Measurements from ENCODE around the gene STRBP. TPM values are rescaled to one million over a fixed set of nuclear protein-coding genes. Genes with fewer than 3 reads are reported as not detected.

The STRBP gene
- total and polyA plus RNA-seq, 2 of the 8 experiments (the other 6 are each of a cell fraction or from before 2014, with no cell fraction given), result 29.7 to 105 TPM

DNA sequence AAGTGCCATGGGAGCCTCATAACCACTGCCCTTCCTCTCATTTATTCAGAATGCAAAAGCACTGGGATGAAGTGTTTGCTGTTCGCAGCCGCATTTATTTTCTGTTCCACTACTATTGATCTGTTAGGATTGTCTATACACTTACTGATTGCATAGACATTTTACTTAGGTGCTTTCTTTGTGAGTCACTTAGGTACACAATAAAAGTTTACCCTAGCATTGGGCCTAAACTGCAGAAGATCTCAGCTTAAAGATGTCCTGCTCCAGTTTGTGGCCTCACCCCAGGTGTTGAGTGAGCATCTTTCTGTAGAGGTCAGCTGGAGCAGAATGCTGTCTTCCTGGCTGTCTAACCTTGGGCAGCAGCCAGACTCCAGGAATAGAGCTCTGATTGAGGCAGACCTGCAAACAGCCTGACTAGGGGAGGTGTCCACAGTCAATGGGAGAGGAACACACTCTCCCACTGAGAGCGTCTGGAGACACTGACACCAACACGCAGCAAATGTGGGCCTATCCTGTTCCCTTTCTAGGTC lies 181.0 kb downstream of the STRBP start:
- Histone ChIP-seq H4K5ac (ENCODE audit: insufficient read length, low read depth, low read length) (no peak overlapping the region), H3K79me2 (ENCODE audit: control insufficient read depth in 1 of 2, insufficient read depth in 2 of 2, low read length in 2 of 2) (no peaks in the 10 kb centered on the region), H3K4me2 (ENCODE audit: insufficient read depth in 1 of 2, low read depth in 2 of 2, low read length in 2 of 2) (no peak overlapping the region), H2BK20ac (ENCODE audit: low read length) (no peak overlapping the region), H4K20me1 (replicated peaks in 1 of 2; ENCODE audit: control insufficient read depth in 1 of 2, insufficient read depth in 2 of 2, low read length in 2 of 2) (peaks cover 0 to 1% of the 10 kb centered on the region in 2 experiments), H2BK120ac (replicated peaks; ENCODE audit: low read depth, low read length) (no peak overlapping the region), H3K27me3 (replicated peaks in 1 of 4; ENCODE audit: control insufficient read depth in 3 of 4, extremely low read depth in 1 of 4, insufficient read depth in 3 of 4, low read length in 3 of 4) (no peaks in the 10 kb centered on the region), H2BK5ac (ENCODE audit: low read depth, low read length) (no peak overlapping the region), H3K36me3 (ENCODE audit: control insufficient read depth in 2 of 4, insufficient read depth in 4 of 4, low read length in 3 of 4) (peaks cover 7 to 39% (median 23%) of the 10 kb centered on the region in 4 experiments; a peak in 7 of 8 replicates), H3K18ac (ENCODE audit: extremely low read depth, low read length) (no peak overlapping the region), H4K8ac (ENCODE audit: extremely low read depth, insufficient read depth, low read length) (no peak overlapping the region), H2AFZ (ENCODE audit: low read length) (no peak overlapping the region), H3K79me1 (ENCODE audit: low read depth, low read length) (0 out of 2 replicates have a peak, but pooled peaks cover 2% of the 10 kb centered on the region), H3K56ac (replicated peaks; ENCODE audit: insufficient read length, low read depth, low read length) (no peak overlapping the region), H3K23me2 (ENCODE audit: low read depth, low read length) (no peaks in the 10 kb centered on the region), H4K91ac (replicated peaks; ENCODE audit: insufficient read length, low read length) (no peak overlapping the region), H3K9me3 (ENCODE audit: insufficient read depth in 2 of 2, low read depth in 1 of 2, low read length in 1 of 2) (no peaks in the 10 kb centered on the region), H3K4ac (replicated peaks; ENCODE audit: insufficient read length, low read depth, low read length) (no peak overlapping the region), H3K23ac (ENCODE audit: insufficient read length) (no peak overlapping the region), H3K14ac (ENCODE audit: insufficient read length) (no peak overlapping the region), H3K9ac (replicated peaks in 1 of 4; ENCODE audit: extremely low read depth in 1 of 4, low read depth in 3 of 4, low read length in 3 of 4) (no peak overlapping the region), H3K4me3 (ENCODE audit: extremely low read depth in 1 of 4, insufficient read depth in 2 of 4, low read depth in 3 of 4, low read length in 4 of 4) (no peak overlapping the region), H2AK5ac (ENCODE audit: low read depth, low read length) (no peak overlapping the region), H2BK15ac (ENCODE audit: low read length) (no peak overlapping the region), H2BK12ac (ENCODE audit: low read depth, low read length) (no peak overlapping the region), H3K4me1 (replicated peaks in 1 of 4; ENCODE audit: control insufficient read depth in 3 of 4, insufficient read depth in 4 of 4, low read length in 3 of 4) (peaks cover 0 to 5% (median 2%) of the 10 kb centered on the region in 4 experiments; a peak in 3 of 7 replicates), H3K27ac (ENCODE audit: low read depth, low read length) (no peak overlapping the region)
- TF ChIP-seq EP300 (IDR thresholded peaks at IDR 0.05; ENCODE audit: borderline replicate concordance in 1 of 2, low read depth in 2 of 2, low read length in 2 of 2) (no peak), CTBP2 (IDR thresholded peaks at IDR 0.05; ENCODE audit: borderline replicate concordance, insufficient read depth, insufficient read length, low read length) (no peak)
- FAIRE-seq (no peak), DNase-seq (ENCODE audit: low read depth in 1 of 2, low spot score in 2 of 2) (no peak)
- ChIA-PET POLR2A (ENCODE audit: partially characterized antibody) (no interaction called here), CTCF (ENCODE audit: partially characterized antibody) (interaction anchor here (1.1 to 2.3 kb wide), 4 partner anchors 15 to 262 kb away, joined by 3 to 10 read pairs (median 4); no protein-coding TSS in a partner anchor)
- WGBS, 2 experiments (ENCODE audit: extremely low coverage in 1 of 2, insufficient coverage in 1 of 2, insufficient read length in 1 of 2, insufficient replicate concordance in 2 of 2, low coverage in 1 of 2, low lambda C conversion rate in 2 of 2, missing lambda C conversion rate in 1 of 2), result 86% methylated on average over 4 of the region's 4 CpGs; no CpG with 5 or more reads in 1 of the 2 experiments

Measured in H1 (cell line).